ENCODE data around the gene PPFIBP1.
A peak's percentile ranks its signal among the peaks of the same experiment; 100 is the strongest.

Gene PPFIBP1

GRCh38 chr12:27523642-27524493 is at the start of gene PPFIBP1:
Gene PPFIBP1, plus strand, starts transcription at chr12:27524206. Its CDS starts 109,191 bp downstream, at chr12:27633397.
- peak; percentile 99 for DNase-seq (ENCODE audit: low read depth in 2 of 2)

- DNase-seq (ENCODE audit: low read depth in 2 of 2) = no peak
These were observed 49.7 kb upstream of the PPFIBP1 start for GRCh38 chr12:27474344-27474743.

DNA sequence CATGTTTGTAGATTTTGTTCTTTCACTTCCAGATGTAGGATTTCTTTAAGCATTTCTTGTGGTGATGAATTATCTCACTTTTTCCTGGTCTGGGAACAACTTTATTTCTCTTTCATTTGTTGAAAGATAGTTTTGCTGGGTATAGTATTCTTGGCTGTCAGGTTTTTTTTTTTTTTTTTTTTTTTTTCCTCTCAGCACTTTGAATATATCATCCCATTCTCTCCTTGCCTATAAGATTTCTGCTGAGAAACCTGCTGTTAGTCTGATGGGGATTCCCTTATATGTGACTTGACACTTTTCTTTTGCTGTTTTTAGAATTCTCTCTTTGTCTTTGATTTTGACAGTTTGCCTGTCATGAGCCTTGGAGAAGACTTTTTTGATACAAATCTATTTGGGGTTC is 47.0 kb upstream of the PPFIBP1 start:
- DNase-seq (ENCODE audit: low read depth in 2 of 2) = no peak

GRCh38 chr12:27478949-27479348 is 45.1 kb upstream of the PPFIBP1 start:
- no peak for DNase-seq (ENCODE audit: low read depth in 2 of 2)

- DNase-seq (ENCODE audit: low read depth in 2 of 2) = no peak
These were observed 44.0 kb upstream of the PPFIBP1 start for GRCh38 chr12:27480016-27480415.

DNA sequence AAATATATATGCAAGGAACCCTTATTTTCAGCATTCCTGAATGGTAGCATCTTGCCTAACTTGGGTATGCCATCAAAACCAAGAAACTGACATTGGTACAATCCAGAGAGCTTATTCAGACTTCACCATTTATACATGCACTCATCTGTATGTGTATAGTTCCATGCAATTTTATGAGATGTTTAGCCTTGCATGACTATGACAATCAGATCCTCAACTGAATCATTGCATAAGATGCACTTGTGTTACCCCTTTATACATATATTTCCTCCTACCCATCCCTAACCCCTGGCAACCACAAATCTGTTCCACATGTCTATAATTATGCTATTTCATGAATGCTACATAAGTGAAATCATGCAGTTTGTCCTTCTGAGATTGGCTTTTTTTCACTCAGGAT is 37.0 kb upstream of the PPFIBP1 start:
- no peak for DNase-seq (ENCODE audit: low read depth in 2 of 2)

- DNase-seq (ENCODE audit: low read depth in 2 of 2) = no peak
These were observed 35.5 kb upstream of the PPFIBP1 start for GRCh38 chr12:27488479-27488878.

GRCh38 chr12:27491226-27491625 is 32.8 kb upstream of the PPFIBP1 start:
- no peak for DNase-seq (ENCODE audit: low read depth in 2 of 2)

DNA sequence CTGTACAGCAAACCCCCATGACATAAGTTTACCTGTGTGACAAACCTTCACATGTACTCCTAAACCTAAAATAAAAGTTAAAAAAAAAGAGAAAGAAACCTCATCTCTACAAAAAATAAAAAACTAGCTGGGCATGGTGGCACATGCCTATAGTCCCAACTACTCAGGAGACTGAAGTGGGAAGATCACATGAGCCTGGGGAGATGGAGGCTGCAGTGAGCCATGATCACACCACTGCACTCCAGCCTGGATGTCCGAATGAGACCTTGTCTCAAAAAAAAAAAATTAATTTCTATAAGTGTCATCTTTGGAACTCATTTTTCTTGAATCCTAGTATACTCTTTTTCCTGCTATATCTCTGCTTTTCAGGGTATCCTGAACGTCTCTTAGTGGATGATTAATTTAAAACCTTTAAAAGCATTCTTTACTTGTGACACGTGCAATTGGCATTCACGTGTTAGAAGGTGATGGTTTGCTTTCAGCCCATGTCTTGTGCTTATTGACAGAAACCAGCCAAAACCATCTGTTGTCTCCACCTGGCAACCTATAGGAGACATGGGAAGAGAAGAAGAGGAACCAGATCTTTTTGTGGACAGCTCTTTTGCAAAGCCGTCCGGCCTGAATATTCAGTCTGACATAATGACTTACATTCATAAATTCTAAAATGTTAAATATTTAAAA is 30.6 kb upstream of the PPFIBP1 start:
- DNase-seq (ENCODE audit: low read depth in 2 of 2) = no peak

DNA sequence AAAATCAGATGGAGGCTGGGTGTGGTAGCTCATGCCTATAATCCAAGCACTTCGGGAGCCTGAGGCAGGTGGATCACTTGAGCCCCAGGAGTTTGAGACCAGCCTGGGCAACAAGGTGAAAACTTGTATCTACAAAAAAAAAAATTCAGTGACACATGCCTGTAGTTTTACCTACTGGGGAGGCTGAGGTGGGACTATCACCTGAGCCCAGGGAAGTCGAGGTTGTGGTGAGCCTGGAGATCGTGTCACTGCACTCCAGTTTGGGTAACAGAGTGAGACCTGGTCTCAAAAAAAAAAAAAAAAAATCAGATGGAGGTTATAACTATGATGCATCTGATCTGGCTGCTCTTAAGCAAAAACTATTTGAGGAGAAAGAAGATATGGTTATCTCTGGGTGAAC is 26.6 kb upstream of the PPFIBP1 start:
- no peak for DNase-seq (ENCODE audit: low read depth in 2 of 2)

- no peak for DNase-seq (ENCODE audit: low read depth in 2 of 2)
These were observed 25.9 kb upstream of the PPFIBP1 start for GRCh38 chr12:27498149-27498548.

GRCh38 chr12:27498761-27499160 is 25.2 kb upstream of the PPFIBP1 start:
- no peak for DNase-seq (ENCODE audit: low read depth in 2 of 2)

GRCh38 chr12:27499377-27499776 is 24.6 kb upstream of the PPFIBP1 start:
- DNase-seq (ENCODE audit: low read depth in 2 of 2) = no peak

DNA sequence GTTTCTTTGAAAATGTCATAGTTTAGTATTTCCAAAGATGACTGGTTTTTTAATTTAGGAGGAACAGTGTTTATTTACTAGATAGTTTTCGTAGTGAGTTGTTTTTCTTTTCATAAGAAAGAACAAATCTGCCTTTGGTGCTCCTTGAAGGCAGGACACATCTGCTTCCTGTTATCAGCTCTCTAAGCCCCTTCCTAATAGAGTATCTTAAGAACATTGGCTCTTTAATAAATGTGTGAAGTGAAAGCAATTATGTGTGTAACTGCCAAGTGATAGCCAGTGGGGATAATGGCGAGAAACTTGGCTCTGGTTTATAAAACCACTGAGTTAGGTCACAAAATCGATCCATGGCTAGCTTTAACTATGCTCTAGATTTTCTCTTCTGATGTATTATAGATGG is 23.5 kb upstream of the PPFIBP1 start:
- DNase-seq (ENCODE audit: low read depth in 2 of 2) = no peak

GRCh38 chr12:27502021-27502435 is 22.0 kb upstream of the PPFIBP1 start:
- no peak for DNase-seq (ENCODE audit: low read depth in 2 of 2)

- no peak for DNase-seq (ENCODE audit: low read depth in 2 of 2)
These were observed 19.5 kb upstream of the PPFIBP1 start for GRCh38 chr12:27504507-27504906.

DNA sequence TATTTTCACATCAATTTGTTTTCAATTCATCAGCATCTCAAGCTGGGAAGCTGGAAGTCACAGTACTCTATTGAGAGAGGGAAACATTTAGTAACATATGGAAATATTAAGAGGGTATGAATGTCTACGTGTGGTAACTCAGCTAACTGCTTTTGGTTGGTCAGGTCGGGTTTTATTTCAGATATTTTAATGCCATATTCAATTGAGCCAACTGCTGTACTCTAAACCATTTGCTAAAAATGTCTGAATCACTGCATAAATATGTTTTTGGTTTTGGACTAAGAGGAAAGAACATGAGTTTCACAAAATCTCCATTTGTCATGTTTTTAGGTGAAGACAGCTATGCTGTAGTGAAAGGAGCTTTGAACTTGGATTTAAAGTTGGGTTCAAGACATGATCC is 18.9 kb upstream of the PPFIBP1 start:
- DNase-seq (ENCODE audit: low read depth in 2 of 2) = no peak

- DNase-seq (ENCODE audit: low read depth in 2 of 2) = no peak
These were observed 18.2 kb upstream of the PPFIBP1 start for GRCh38 chr12:27505761-27506160.

DNA sequence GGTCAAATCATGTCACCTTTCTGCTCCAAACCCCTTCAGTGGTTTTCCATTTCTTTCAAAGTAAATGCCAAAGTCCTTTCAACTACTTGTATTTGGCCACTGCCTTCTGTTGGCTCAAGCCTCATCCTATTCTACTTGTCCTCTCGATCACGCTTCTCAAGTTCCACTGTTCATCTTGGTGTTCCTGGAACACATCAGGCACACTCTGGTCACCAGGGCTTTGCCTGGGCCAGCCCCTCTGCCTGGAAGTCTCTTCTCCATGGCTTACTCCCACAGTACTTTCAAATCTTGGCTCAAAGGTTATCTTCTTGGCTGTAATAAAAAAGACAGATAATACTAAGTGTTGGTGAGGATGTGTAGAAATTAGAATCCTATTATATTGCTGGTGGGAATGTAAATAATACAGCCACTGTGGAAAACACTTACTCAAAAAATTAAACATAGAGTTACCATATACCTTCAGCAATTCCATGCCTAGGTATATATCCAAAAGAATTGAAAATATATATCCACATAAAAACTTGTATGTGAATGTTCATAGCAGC is 17.3 kb upstream of the PPFIBP1 start:
- DNase-seq (ENCODE audit: low read depth in 2 of 2) = no peak

- no peak for DNase-seq (ENCODE audit: low read depth in 2 of 2)
These were observed 15.1 kb upstream of the PPFIBP1 start for GRCh38 chr12:27508736-27509431.

- DNase-seq (ENCODE audit: low read depth in 2 of 2) = no peak
These were observed 12.8 kb upstream of the PPFIBP1 start for GRCh38 chr12:27511031-27511722.

DNA sequence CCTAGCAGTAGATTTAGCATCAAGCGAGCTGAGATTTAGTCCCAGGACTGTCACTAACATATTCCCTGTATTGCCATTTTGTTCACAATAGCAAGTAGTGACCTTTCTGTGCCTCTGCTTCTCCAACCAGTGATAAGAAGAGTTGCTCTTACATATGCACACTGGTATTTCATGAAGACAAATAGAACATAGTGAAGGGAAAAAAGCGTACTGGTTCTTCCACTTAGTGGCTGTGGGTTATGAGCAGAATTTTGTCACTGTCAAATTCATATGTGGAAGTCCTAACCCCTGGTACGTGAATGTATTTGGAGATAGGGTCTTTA is 12.3 kb upstream of the PPFIBP1 start:
- DNase-seq (ENCODE audit: low read depth in 2 of 2) = no peak
